SK-MEL-5 (cell line): ENCODE results near the gene HRAS. TPM values are rescaled to one million over a fixed set of nuclear protein-coding genes. Genes with fewer than 3 reads are reported as not detected.

Experiments
- DNase-seq: peaks from one replicate; pipeline ENCODE4 v3.0.0-alpha.2; 2016; ENCODE audit warnings: low read depth, low spot score
- in situ Hi-C: cut with HindIII; loops from 2 replicates; pipeline ENCODE4 v1.10.0; 2016; ENCODE audit warnings: low sequenced_read_pairs, high pct_unique_total_duplicates, low pct_unique_long_range_greater_than_20kb
- total RNA-seq: library from RNA; depleted of rRNA; stranded (reverse); fragments of >200 nt; shearing (Covaris generic); gene quantifications from 2 replicates; pipeline ENCODE4 v1.2.3, GENCODE V29; 2014

Gene HRAS
- total RNA-seq, 1 experiment from 2014 or later, result 48.3 TPM

GRCh38 chr11:569158-569885 lies 33.9 kb upstream of the HRAS start:
- in situ Hi-C loops, result no loop called here
- no peak for DNase-seq

DNA sequence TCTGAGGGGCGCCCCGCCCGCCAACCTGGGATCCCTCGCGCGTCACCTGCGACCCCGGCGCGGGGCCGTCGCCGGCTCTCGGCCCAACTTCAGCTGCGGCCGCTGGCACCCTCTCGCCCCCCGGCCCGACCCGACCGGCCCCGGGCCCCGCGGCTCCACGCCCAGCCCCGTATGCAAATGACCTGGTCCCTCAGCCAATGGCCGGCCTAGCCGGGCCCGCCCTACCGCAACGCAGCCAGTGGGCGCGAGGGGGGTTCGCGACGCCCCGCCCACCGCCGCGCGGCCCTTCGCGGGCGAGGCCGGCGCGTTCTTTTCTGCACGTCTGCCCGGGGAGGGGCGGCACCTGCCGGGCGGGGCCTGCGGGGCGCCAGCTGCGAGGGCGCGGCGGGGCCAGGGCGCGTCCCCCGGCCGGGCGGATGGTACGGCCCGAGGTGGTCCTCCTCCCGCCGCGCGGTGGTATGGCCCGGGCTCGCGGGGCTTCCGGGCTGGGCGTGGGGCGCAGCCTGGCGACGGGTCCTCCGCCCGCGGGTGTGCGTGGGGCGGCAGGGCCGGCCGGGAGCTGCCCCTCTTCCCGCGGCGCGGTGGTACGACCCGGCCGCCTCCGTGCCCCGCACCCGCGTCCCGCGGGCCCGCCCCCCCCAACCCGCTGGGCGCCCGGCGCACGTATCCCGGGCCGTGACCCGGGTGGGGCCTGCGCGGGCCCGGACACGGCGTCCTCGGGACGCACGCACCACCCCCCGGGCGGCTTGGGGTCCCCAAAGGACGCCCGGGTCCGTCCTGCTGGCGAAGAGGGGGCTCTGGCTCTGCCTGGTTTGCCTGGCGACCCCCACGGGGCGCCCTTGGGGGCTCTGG lies 33.2 kb upstream of the HRAS start:
- DNase-seq, result peak; percentile 91
- in situ Hi-C loops, result no loop called here

DNA sequence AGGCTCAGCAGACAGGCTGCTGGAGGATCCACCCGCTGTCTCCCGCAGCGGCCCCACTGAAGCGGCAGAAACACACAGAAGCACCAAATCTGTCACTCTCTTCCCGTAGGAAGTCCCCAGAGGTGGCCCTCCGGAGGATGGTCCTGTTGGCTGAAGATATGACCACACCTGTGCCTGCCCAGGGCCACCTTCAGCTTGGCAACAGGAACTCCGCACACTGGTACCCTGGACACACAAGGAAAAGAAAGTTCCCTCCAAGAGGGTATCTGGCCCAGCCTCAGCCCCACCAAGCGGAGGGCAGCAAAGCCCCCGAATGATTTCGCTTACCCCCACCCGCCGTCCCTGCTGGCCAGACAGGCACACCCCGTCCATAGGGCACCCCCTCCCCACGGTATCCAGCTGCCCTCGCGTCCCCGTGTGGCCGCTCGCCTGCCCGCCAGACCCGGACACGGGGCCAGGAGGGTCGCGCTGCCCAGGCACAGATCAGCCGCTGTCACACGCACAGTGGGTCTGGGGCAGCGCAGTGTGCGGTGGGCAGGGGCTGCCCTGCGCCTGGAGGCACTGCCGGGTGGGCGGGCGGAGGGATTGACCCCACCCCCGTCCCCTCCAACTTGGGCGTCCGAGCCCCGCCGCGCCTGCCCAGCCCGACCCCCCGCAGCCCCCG lies 32.4 kb upstream of the HRAS start:
- in situ Hi-C loops, result no loop called here
- DNase-seq, result no peak

- in situ Hi-C loops, result no loop called here
These were observed 31.7 kb upstream of the HRAS start for GRCh38 chr11:567011-567628.

GRCh38 chr11:565921-566509 lies 30.6 kb upstream of the HRAS start:
- no peak for DNase-seq
- in situ Hi-C loops, result no loop called here

More at GRCh38 chr11:567011-567628, 31.7 kb upstream of the HRAS start:
- no peak for DNase-seq

- DNase-seq, result no peak
- in situ Hi-C loops, result no loop called here
These were observed 28.6 kb upstream of the HRAS start for GRCh38 chr11:563812-564578.

GRCh38 chr11:563066-563811 lies 27.9 kb upstream of the HRAS start:
- in situ Hi-C loops, result no loop called here
- DNase-seq, result no peak

DNA sequence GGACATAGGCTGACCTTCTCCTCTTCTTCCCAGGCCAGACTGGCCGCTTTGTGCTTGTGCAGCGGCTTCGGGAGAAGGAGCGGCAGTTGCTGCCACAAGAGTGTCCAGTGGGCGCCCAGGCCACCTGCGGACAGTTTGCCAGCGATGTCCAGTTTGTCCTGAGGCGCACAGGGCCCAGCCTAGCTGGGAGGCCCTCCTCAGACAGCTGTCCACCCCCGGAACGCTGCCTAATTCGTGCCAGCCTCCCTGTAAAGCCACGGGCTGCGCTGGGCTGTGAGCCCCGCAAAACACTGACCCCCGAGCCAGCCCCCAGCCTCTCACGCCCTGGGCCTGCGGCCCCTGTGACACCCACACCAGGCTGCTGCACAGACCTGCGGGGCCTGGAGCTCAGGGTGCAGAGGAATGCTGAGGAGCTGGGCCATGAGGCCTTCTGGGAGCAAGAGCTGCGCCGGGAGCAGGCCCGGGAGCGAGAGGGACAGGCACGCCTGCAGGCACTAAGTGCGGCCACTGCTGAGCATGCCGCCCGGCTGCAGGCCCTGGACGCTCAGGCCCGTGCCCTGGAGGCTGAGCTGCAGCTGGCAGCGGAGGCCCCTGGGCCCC lies 26.8 kb upstream of the HRAS start:
- in situ Hi-C loops, result no loop called here
- no peak for DNase-seq

- DNase-seq, result no peak
- in situ Hi-C loops, result no loop called here
These were observed 26.0 kb upstream of the HRAS start for GRCh38 chr11:561148-562003.

DNA sequence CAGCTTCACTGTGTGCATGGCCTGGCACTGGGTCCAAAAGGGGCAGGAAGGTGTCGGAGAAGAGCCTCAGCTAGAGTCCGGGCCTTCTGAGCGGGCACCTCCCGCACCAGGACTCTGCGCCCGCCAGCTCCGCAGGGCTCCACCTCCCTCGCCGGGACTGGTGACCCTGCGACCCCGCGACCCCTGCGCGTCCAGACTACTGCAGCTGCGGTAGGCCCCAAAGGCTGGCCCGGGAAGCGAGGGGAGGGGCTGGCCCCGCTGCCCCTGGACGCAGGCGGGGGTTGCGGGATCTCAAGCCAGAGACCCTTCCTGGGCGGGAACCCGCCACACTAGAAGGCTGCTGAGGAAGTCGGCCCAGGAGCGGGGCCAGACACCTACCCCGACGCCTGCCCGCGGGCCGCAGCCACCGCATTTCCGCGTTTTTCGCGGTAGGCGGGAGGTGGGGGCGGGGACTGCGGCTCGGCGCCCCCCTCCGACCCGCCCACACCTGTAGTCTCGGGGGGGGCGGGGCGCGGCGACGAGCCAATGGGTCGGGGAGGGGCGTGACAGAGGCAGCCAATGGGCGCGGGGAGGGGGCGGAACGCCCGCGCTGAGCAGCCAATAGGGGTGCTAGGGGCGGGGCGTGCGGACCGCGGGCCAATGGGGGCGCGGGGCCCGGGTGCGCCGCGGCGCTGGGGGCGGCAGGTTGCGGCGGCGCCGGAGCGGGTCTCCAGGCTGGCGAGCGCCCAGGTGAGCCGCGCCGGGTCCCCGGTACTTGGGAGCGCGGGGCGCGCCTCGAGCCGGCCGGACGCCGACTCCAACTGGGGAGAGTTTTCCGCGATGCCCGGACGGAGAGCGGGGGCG lies 25.1 kb upstream of the HRAS start, which contains the start of the genes LMNTD2 and RASSF7:
TSS of gene LMNTD2 (minus strand) at position 434 of the 843 bp plus-strand sequence. CDS start at position 412, 22 bp downstream.
TSS of gene RASSF7 (plus strand) at position 666 of the 843 bp plus-strand sequence. CDS start 799 bp downstream, outside the sequence.
- peak; percentile 85 for DNase-seq
- in situ Hi-C loops, result no loop called here

- no peak for DNase-seq
- in situ Hi-C loops, result no loop called here
These were observed 24.4 kb upstream of the HRAS start for GRCh38 chr11:559712-560304.

DNA sequence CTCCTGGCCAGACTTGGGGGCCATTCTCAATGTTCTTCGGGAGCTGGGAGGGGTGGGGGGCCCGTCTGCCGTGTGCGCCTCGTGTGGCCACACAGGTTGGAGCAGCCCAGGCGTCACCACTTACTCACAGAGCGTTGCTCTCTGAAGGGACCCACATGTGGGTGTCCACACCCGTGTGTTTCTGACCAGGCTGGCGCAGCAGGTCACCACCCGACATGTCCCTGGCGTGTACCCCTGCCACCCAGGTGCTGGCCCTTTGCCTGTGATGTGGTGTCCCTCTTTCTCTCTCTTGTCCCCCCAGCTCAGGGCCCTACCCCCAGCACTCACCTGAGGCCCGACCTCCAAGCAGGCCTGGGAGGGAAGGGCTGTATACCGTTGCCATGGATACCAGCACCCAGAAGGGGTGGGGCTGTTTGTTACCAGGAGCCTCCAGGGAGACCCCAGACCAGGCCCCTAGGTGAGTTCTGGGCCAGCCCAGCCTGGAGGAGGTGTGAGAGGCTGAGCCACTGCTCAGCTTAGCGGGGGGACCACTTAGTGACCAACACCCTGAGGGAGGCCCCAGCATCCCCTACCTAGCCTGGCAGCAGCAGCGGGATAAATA lies 23.7 kb upstream of the HRAS start:
- in situ Hi-C loops, result no loop called here
- DNase-seq, result no peak

- no peak for DNase-seq
- in situ Hi-C loops, result no loop called here
These were observed 23.1 kb upstream of the HRAS start for GRCh38 chr11:558503-558902.
